RKO (cell line): ENCODE data around the gene SLMAP.
"Not testable (repeated sequence)": the region's sequence is repeated elsewhere in the genome, so short reads cannot be mapped to it uniquely, and the experiment has no call there.

Experiments
- DNase-seq: peaks from one replicate; pipeline ENCODE4 v3.0.0-alpha.2; 2016; ENCODE audit warnings: low spot score

Gene SLMAP

DNA sequence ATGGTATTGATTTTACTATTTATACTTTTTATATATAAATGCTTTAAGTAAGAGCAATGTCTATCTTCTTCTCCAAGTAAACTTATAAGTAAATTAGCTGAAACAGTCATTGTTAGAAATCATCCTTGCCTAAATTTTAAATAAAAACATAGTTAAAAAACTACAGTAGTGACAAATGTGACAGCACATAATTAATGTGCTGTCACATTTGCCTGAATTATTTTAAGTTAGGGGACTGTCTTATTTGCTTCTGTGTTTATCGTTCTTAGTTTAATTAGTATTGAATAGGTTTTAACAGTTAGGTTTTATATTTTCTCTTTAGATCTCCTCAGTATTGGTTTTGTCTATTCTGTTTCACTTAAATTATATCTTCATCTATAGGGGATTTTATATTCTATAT is 36.1 kb downstream of the SLMAP start:
- no peak for DNase-seq

- no peak for DNase-seq
Observed at GRCh38 chr3:57793737-57794187, 37.7 kb downstream of the SLMAP start.

DNA sequence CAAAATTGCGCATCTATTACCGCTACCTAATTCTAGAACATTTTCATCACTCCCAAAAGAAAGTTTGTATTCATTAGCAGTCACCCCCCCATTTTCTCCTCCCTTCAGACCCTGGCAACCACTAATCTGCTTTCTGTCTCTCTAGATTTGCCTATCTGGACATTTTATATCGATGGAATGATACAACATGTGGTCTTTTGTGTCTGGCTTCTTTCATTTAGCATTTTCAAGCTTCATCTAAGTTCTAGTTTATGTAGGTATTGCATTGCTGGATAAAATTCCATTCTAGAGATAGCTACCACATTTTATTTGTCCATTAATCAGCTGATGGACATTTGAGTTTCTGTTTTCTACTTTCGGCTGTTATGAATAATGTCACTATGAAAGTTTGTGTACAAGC is 38.4 kb downstream of the SLMAP start:
- no peak for DNase-seq

DNA sequence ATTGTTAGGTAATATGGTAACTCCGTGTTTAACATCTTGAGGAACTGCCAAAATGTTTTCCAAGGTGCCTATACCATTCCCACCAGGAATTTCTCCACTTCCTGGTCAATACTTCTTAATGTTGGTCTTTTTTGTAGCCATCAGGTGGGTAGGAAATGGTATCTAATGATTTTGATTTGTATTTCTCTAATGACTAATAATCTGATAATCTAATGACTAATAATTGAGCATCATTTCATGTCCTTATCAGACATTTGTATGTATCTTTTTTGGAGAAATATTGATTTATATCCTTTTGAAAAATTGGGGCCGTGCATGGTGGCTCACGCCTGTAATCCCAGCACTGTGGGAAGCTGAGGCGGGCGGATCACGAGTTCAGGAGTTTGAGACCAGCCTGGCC is 38.8 kb downstream of the SLMAP start:
- DNase-seq: no peak

- peak; percentile 86 for DNase-seq
Observed at GRCh38 chr3:57796261-57796660, 40.2 kb downstream of the SLMAP start.

DNA sequence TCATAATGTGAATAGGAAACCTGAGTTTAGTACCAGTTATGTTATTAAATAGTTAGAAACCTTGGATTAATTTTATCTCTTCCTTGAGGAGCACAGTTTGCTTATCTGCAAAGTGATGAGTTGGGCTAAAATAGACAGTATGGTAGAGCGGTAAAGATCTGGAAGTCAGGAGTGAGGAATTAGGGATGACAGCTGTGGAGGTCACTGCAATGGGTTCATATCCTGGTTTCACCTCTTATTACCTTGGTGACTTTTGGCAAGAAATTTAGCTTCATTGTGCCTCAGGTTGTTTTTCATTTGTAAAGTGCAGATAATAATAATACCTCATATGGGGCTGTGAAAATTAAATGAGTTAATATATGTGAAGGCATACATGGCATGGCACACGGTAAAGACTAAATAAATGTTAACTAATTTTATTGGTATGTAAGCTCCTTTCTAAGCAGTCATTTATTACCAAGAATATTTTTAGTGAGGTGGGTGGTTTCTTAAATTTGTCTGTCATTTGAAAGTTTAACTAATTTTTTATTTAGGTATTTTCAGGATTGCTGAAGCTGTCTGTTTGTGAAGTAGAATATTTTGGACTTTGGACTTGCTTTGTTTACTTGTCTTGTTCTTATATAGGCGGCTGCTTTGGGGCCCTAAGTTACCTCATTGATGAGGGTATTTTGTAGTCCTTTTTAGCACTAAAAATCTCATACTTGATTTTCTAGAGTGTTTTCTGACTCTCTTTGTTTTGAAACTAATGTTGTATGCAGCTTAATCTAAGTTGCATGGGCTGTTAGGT is 41.8 kb downstream of the SLMAP start:
- DNase-seq: no peak

DNA sequence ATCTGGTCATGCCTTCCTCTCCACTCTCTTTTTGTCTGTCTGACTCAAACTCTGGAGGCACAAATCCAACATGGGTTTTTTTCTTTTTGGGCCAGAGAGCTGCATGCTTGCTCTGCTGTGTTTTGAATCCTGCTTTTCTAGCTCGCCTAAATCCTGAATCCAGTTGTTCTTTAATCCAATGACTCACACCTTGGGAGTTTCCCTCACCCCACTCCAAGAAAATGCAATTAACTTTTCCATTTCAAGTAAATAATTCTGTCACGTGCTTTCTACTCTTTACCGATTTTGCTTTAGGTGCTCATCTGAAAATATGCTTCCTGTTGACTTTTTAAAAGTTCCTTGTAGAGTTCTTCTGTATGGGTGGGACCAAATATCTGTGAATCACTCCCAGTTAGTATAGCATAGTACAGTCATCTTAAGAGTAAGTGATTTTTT is 47.6 kb downstream of the SLMAP start:
- DNase-seq: peak; percentile 92

GRCh38 chr3:57805266-57805665 is 49.2 kb downstream of the SLMAP start:
- no peak for DNase-seq

GRCh38 chr3:57805674-57806073 is 49.6 kb downstream of the SLMAP start:
- peak; percentile 94 for DNase-seq

GRCh38 chr3:57806195-57806594 is 50.1 kb downstream of the SLMAP start:
- not testable (repeated sequence) for DNase-seq

- DNase-seq: no peak
Observed at GRCh38 chr3:57808961-57809608, 53.0 kb downstream of the SLMAP start.

GRCh38 chr3:57809609-57809968 is 53.5 kb downstream of the SLMAP start:
- no peak for DNase-seq

DNA sequence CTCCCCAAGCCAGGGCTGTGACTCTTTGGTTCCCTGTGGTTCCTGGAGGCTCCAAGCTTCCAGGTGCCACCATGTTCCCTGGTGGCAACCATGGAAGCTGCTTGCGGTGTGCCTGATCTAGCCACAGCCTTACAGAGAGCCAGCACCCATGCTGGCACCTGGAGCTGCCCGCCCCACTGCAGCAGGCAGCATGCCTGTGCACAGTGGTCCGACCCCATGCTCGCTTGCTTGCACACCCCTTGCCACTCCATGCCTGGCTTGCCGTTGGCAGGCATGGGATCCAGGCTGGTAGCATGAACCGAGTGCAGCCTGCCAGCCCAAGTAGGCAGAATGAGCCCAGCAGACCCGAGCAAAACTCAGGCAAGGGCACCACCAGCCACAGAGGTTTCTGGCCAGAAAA is 53.9 kb downstream of the SLMAP start:
- no peak for DNase-seq

- no peak for DNase-seq
Observed at GRCh38 chr3:57810471-57811137, 54.5 kb downstream of the SLMAP start.

- DNase-seq: no peak
Observed at GRCh38 chr3:57815036-57815435, 58.9 kb downstream of the SLMAP start.

DNA sequence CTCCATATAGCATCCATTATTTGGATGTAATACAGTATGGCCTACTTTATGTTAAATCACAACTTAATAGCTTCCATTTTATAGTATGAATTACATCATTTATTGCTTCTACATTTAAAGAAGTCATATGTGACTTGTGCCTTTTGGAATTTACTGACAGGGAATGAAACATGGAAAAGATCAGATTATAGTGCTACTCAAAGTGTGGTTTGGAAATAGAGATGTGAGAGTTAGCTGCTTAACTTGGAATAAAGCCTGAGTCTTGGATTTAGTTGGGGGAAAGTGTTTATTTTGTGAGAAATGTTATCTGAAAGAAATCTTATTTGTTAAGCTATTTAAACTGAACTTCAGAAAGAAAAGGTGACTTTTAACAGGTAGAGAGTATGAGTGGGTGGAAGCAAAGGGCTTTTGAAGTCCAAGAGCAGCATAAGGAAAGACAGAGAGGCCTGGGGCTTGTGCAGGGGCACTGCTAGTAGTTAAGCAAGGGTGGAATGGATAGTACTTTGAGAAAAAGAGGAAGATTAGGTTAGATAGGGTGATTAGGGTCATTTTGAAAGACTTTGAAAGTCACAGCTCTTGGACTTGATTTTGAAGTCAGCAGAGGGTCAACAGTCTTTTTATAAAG is 60.5 kb downstream of the SLMAP start:
- no peak for DNase-seq

DNA sequence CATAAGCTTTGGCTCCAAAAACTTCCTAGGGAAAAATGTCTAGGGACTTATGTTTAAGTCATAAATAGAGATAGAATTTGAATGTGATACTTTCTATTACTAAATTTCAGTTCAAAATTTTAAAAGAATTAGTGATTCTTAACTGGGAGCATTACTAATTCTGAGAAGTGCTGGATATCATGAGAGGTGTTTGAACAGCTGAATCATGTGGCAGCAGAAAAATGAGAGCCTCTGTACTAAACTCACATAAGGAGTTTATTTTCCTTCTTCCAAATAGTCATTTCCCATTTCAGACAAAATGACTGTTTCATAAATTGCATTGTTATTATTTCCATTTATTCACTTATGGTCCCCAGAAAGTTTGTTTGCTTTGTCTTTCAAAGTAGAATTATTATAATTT is 62.7 kb downstream of the SLMAP start:
- no peak for DNase-seq

DNA sequence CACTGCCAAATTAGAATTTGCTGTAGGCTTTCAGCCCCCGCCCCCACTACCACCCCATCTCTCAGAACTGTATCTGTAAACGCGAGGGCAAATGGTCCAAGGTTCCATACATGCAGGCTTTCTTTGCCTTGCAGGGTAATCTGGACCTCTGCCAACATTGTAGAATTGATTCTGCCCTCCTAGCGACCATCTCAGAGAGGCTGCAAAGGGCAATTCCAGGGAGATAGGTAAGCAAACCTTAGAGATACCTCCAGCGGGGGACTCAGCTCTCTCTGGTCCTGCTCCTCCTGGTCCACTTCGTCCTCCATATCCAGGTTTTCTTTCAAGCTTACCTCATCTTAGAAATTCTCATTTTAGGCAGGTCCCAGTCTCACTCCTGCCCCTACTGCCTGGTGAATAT is 64.4 kb downstream of the SLMAP start:
- no peak for DNase-seq

- DNase-seq: no peak
Observed at GRCh38 chr3:57821765-57822164, 65.7 kb downstream of the SLMAP start.

GRCh38 chr3:57822686-57823085 is 66.6 kb downstream of the SLMAP start:
- no peak for DNase-seq

DNA sequence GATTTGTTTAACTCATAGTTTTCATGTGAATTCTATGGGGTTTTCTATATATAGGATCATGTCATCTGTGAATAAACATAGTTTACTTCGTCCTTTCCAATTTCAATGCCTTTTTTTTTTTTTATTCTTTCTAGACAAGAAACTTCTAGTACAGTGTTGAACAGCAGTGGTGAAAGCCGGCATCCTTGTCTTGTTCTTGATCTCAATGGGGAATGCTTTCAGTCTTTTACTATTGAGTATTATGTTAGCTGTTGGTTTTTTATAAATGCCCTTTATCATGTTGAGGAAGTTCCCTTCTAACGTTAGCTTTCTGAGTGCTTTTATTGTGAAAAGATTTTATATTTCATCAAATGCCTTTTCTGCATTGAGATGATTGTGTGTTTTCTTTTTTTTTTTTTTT is 69.0 kb downstream of the SLMAP start:
- DNase-seq: no peak

- no peak for DNase-seq
Observed at GRCh38 chr3:57826245-57826951, 70.3 kb downstream of the SLMAP start.
